Activated CD4-positive, alpha-beta memory T cell treated with anti-CD3 and anti-CD28 coated beads for 36 hours (primary cell): Measurements from ENCODE around the gene BCL6B. TPM values are rescaled to one million over a fixed set of nuclear protein-coding genes. Genes with fewer than 3 reads are reported as not detected.
A peak's percentile ranks its signal among the peaks of the same experiment; 100 is the strongest.

Experiments
- CTCF ChIA-PET: fragments of 350-600 bp; sonication (Branson Sonifier 250); formaldehyde crosslinking; loops from one replicate; lab custom pipeline; 2021; ENCODE audit warnings: antibody characterized with exemption, inconsistent platforms; lab: Charles Lee
- POLR2A ChIA-PET: fragments of 350-600 bp; sonication (Branson Sonifier 250); formaldehyde crosslinking; loops from one replicate; lab custom pipeline; 2021; ENCODE audit warnings: antibody characterized with exemption; lab: Charles Lee
- DNase-seq: peaks from one replicate; pipeline ENCODE4 v3.0.0-alpha.2; 2020
- H3K27ac Mint-ChIP-seq: one replicate; pipeline ENCODE4 v1.8.0; 2021; ENCODE audit warnings: mixed read lengths
- H3K27me3 Mint-ChIP-seq: one replicate; pipeline ENCODE4 v1.8.0; 2021; ENCODE audit warnings: mixed read lengths
- H3K36me3 Mint-ChIP-seq: one replicate; pipeline ENCODE4 v1.8.0; 2021; ENCODE audit warnings: mixed read lengths
- H3K4me1 Mint-ChIP-seq: one replicate; pipeline ENCODE4 v1.8.0; 2021; ENCODE audit warnings: low read depth, mixed read lengths
- H3K4me3 Mint-ChIP-seq: one replicate; pipeline ENCODE4 v1.8.0; 2021; ENCODE audit warnings: mild to moderate bottlenecking, mixed read lengths
- H3K9me3 Mint-ChIP-seq: one replicate; pipeline ENCODE4 v1.8.0; 2021; ENCODE audit warnings: mixed read lengths
- intact Hi-C: fragments of 100-400 bp; cut with micrococcal nuclease; formaldehyde crosslinking; loops from one replicate; pipeline ENCODE4 v1.15.1; 2023
- total RNA-seq, 2 experiments: library from RNA; stranded (reverse); gene quantifications; one replicate each; pipeline ENCODE4 v1.2.3, GENCODE V29; 2021

The BCL6B gene
- total RNA-seq, 2 experiments from 2014 or later: 0.53 to 1.3 TPM

- peaks cover 13% of the 10 kb centered on the region for H3K36me3 Mint-ChIP-seq
- H3K27ac Mint-ChIP-seq: no peak overlapping the region
- ChIA-PET CTCF (interaction anchor here (1.1 to 1.2 kb wide), 2 partner anchors 8 to 82 kb away, joined by 3 read pairs; no protein-coding TSS in a partner anchor), POLR2A (no interaction called here)
- no peaks in the 10 kb centered on the region for H3K9me3 Mint-ChIP-seq
- H3K27me3 Mint-ChIP-seq: no peaks in the 10 kb centered on the region
- no peak for DNase-seq
- H3K4me3 Mint-ChIP-seq: no peak overlapping the region
- intact Hi-C loops: no loop called here
- H3K4me1 Mint-ChIP-seq: no peaks in the 10 kb centered on the region
Measured at GRCh38 chr17:6996256-6997011, 26.4 kb upstream of the BCL6B start.

GRCh38 chr17:6997171-6997570 is 25.7 kb upstream of the BCL6B start:
- CTCF ChIA-PET: no interaction called here
- no peak for DNase-seq
- H3K27me3 Mint-ChIP-seq: no peaks in the 10 kb centered on the region
- POLR2A ChIA-PET: no interaction called here
- no peak overlapping the region for H3K27ac Mint-ChIP-seq
- intact Hi-C loops: no loop called here
- no peak overlapping the region for H3K4me3 Mint-ChIP-seq
- peaks cover 18% of the 10 kb centered on the region for H3K36me3 Mint-ChIP-seq
- H3K9me3 Mint-ChIP-seq: no peaks in the 10 kb centered on the region
- no peaks in the 10 kb centered on the region for H3K4me1 Mint-ChIP-seq

GRCh38 chr17:6998855-6999508 is 23.9 kb upstream of the BCL6B start:
- H3K27ac Mint-ChIP-seq: no peak overlapping the region
- no peaks in the 10 kb centered on the region for H3K4me1 Mint-ChIP-seq
- DNase-seq: no peak
- peaks cover 22% of the 10 kb centered on the region for H3K36me3 Mint-ChIP-seq
- H3K27me3 Mint-ChIP-seq: no peaks in the 10 kb centered on the region
- intact Hi-C loops: no loop called here
- CTCF ChIA-PET: interaction anchor here (1.1 to 13.2 kb wide), 3 partner anchors 23 to 90 kb away, joined by 3 to 257 read pairs (median 166); no protein-coding TSS in a partner anchor
- POLR2A ChIA-PET: no interaction called here
- no peaks in the 10 kb centered on the region for H3K9me3 Mint-ChIP-seq
- no peak overlapping the region for H3K4me3 Mint-ChIP-seq

GRCh38 chr17:7001318-7001961 is 21.4 kb upstream of the BCL6B start:
- H3K4me1 Mint-ChIP-seq: peaks cover 5% of the 10 kb centered on the region
- intact Hi-C loops: loop anchor here (5.0 kb wide), 1 partner anchor 334 kb away; no protein-coding TSS in a partner anchor
- no peak overlapping the region for H3K27ac Mint-ChIP-seq

GRCh38 chr17:7002288-7003047 is 20.4 kb upstream of the BCL6B start:
- Mint-ChIP-seq H3K36me3 (peaks cover 24% of the 10 kb centered on the region), H3K4me1 (peaks cover 10% of the 10 kb centered on the region), H3K9me3 (no peaks in the 10 kb centered on the region), H3K27me3 (no peaks in the 10 kb centered on the region), H3K27ac (no peak overlapping the region), H3K4me3 (no peak overlapping the region)
- no peak for DNase-seq
- POLR2A ChIA-PET: no interaction called here
- CTCF ChIA-PET: interaction anchor here (0.6 to 13.2 kb wide), 8 partner anchors 9 to 182 kb away, joined by 3 to 257 read pairs (median 24); partner anchors contain the start of gene BCL6B
- intact Hi-C loops: loop anchor here (5.0 kb wide), 1 partner anchor 335 kb away; no protein-coding TSS in a partner anchor

More at GRCh38 chr17:7001318-7001961, 21.4 kb upstream of the BCL6B start:
- Mint-ChIP-seq H3K36me3 (peaks cover 24% of the 10 kb centered on the region), H3K9me3 (no peaks in the 10 kb centered on the region), H3K27me3 (no peaks in the 10 kb centered on the region), H3K4me3 (no peak overlapping the region)
- DNase-seq: peak; percentile 64
- POLR2A ChIA-PET: no interaction called here
- CTCF ChIA-PET: interaction anchor here (0.6 to 13.2 kb wide), 5 partner anchors 21 to 158 kb away, joined by 3 to 257 read pairs (median 63); partner anchors contain the start of gene BCL6B

GRCh38 chr17:7003745-7004144 is 19.1 kb upstream of the BCL6B start:
- Mint-ChIP-seq H3K27ac (no peak overlapping the region), H3K4me1 (peaks cover 13% of the 10 kb centered on the region), H3K9me3 (no peaks in the 10 kb centered on the region), H3K4me3 (no peak overlapping the region), H3K27me3 (no peaks in the 10 kb centered on the region), H3K36me3 (peaks cover 19% of the 10 kb centered on the region)
- ChIA-PET POLR2A (interaction anchor here (0.6 kb wide), 1 partner anchor 151 kb away, joined by 4 read pairs; no protein-coding TSS in a partner anchor), CTCF (interaction anchor here (0.9 to 13.2 kb wide), 23 partner anchors 9 to 342 kb away, joined by 3 to 257 read pairs (median 6); partner anchors contain the start of genes BCL6B and RNASEK)
- intact Hi-C loops: loop anchor here (1.0 to 5.0 kb wide), 4 partner anchors 12 to 336 kb away; no protein-coding TSS in a partner anchor
- DNase-seq: no peak

- peaks cover 21% of the 10 kb centered on the region for H3K36me3 Mint-ChIP-seq
- DNase-seq: no peak
Measured at GRCh38 chr17:7004398-7005253, 18.2 kb upstream of the BCL6B start.

GRCh38 chr17:7005716-7006115 is 17.1 kb upstream of the BCL6B start:
- Mint-ChIP-seq H3K27ac (no peak overlapping the region), H3K36me3 (peaks cover 19% of the 10 kb centered on the region), H3K27me3 (no peaks in the 10 kb centered on the region), H3K9me3 (no peaks in the 10 kb centered on the region), H3K4me1 (peaks cover 33% of the 10 kb centered on the region), H3K4me3 (no peak overlapping the region)
- DNase-seq: no peak
- intact Hi-C loops: no loop called here
- CTCF ChIA-PET: interaction anchor here (0.7 to 13.2 kb wide), 5 partner anchors 16 to 333 kb away, joined by 3 to 257 read pairs (median 63); partner anchors contain the start of gene BCL6B
- POLR2A ChIA-PET: no interaction called here

More at GRCh38 chr17:7004398-7005253, 18.2 kb upstream of the BCL6B start:
- H3K27ac Mint-ChIP-seq: peak overlapping the region; percentile 49
- H3K4me1 Mint-ChIP-seq: peaks cover 22% of the 10 kb centered on the region
- no peaks in the 10 kb centered on the region for H3K27me3 Mint-ChIP-seq
- intact Hi-C loops: loop anchor here (1.0 to 5.0 kb wide), 4 partner anchors 11 to 337 kb away; no protein-coding TSS in a partner anchor
- POLR2A ChIA-PET: interaction anchor here (0.6 to 1.2 kb wide), 3 partner anchors 10 to 150 kb away, joined by 3 to 4 read pairs (median 3); a partner anchor contains a TSS
- CTCF ChIA-PET: interaction anchor here (0.6 to 13.2 kb wide), 47 partner anchors 8 to 1895 kb away, joined by 3 to 257 read pairs (median 4); partner anchors contain the start of genes ALOX12, BCL6B, MED31 and RNASEK
- no peak overlapping the region for H3K4me3 Mint-ChIP-seq
- H3K9me3 Mint-ChIP-seq: no peaks in the 10 kb centered on the region

- Mint-ChIP-seq H3K36me3 (peaks cover 11% of the 10 kb centered on the region), H3K27me3 (no peaks in the 10 kb centered on the region), H3K9me3 (no peaks in the 10 kb centered on the region), H3K4me1 (peaks cover 44% of the 10 kb centered on the region), H3K4me3 (no peak overlapping the region), H3K27ac (no peak overlapping the region)
- CTCF ChIA-PET: interaction anchor here (1.3 to 13.2 kb wide), 5 partner anchors 15 to 164 kb away, joined by 3 to 257 read pairs (median 63); partner anchors contain the start of gene BCL6B
- POLR2A ChIA-PET: no interaction called here
- intact Hi-C loops: no loop called here
- DNase-seq: no peak
Measured at GRCh38 chr17:7007143-7007542, 15.7 kb upstream of the BCL6B start.

GRCh38 chr17:7010523-7010922 is 12.3 kb upstream of the BCL6B start:
- CTCF ChIA-PET: interaction anchor here (1.7 to 13.2 kb wide), 2 partner anchors 94 to 100 kb away, joined by 10 to 257 read pairs; no protein-coding TSS in a partner anchor

More at GRCh38 chr17:7010523-7010922, 12.3 kb upstream of the BCL6B start:
- Mint-ChIP-seq H3K4me3 (peak overlapping the region; percentile 52), H3K27me3 (no peaks in the 10 kb centered on the region), H3K4me1 (peaks cover 45% of the 10 kb centered on the region), H3K9me3 (no peaks in the 10 kb centered on the region), H3K36me3 (peaks cover 24% of the 10 kb centered on the region), H3K27ac (no peak overlapping the region)
- DNase-seq: no peak
- POLR2A ChIA-PET: no interaction called here
- intact Hi-C loops: loop anchor here (10.0 kb wide), 2 partner anchors 256 to 1426 kb away; partner anchors contain the start of genes NLRP1 and XAF1
